OCI-LY7 (cell line): ENCODE measurements around the gene GPR21. TPM values are rescaled to one million over a fixed set of nuclear protein-coding genes. Genes with fewer than 3 reads are reported as not detected.

Source experiments
- BruUV-seq: library from RNA; stranded (reverse); fragments of 400-500 nt; replicated peaks from 2 replicates; lab custom pipeline; 2021; lab: Mats Ljungman, UMichigan
- CTCF ChIA-PET: fragments of 300-600 bp; sonication (Branson Sonifier 250); formaldehyde crosslinking; loops from one replicate; lab custom pipeline; 2022; ENCODE audit warnings: antibody characterized with exemption; ENCODE audit not compliant: unreplicated experiment; lab: Charles Lee
- POLR2A ChIA-PET: fragments of 300-600 bp; sonication (Branson Sonifier 250); formaldehyde crosslinking; loops from one replicate; lab custom pipeline; 2022; ENCODE audit warnings: antibody characterized with exemption; lab: Charles Lee
- DNase-seq: peaks from one replicate; pipeline ENCODE4 v3.0.0-alpha.2; 2015; ENCODE audit warnings: low spot score
- H2AFZ ChIP-seq: fragments of 200-600 bp; sonication (generic), shearing (Covaris generic); 2 replicates; pipeline ENCODE4 v1.6.1; 2014; ENCODE audit warnings: mild to moderate bottlenecking, antibody characterized with exemption, low read length, moderate library complexity
- H3K27ac ChIP-seq: fragments of 200-600 bp; sonication (generic); 2 replicates; pipeline ENCODE4 v1.5.1; 2014; ENCODE audit warnings: mixed run types, low read depth, mild to moderate bottlenecking, moderate library complexity, low read length, inconsistent platforms; ENCODE audit not compliant: poor library complexity, severe bottlenecking
- H3K36me3 ChIP-seq: fragments of 200-600 bp; sonication (generic); 2 replicates; pipeline ENCODE4 v1.6.1; 2014; ENCODE audit warnings: mild to moderate bottlenecking, antibody characterized with exemption, low read length, moderate library complexity, mixed read lengths; ENCODE audit not compliant: insufficient read depth
- H3K4me1 ChIP-seq: fragments of 200-600 bp; sonication (generic); 2 replicates; pipeline ENCODE4 v1.5.1; 2014; ENCODE audit warnings: mild to moderate bottlenecking, low read length; ENCODE audit not compliant: insufficient read depth, poor library complexity, severe bottlenecking
- H3K4me2 ChIP-seq: fragments of 200-600 bp; sonication (generic); 2 replicates; pipeline ENCODE4 v1.6.1; 2014; ENCODE audit warnings: mild to moderate bottlenecking, low read length
- H3K4me3 ChIP-seq: fragments of 200-600 bp; sonication (generic); 2 replicates; pipeline ENCODE4 v1.5.1; 2014; ENCODE audit warnings: mild to moderate bottlenecking, low read depth, low read length; ENCODE audit not compliant: poor library complexity, severe bottlenecking
- H3K79me2 ChIP-seq: fragments of 200-600 bp; sonication (generic); 2 replicates; pipeline ENCODE4 v1.6.1; 2016; ENCODE audit warnings: low read depth, mild to moderate bottlenecking, low read length, moderate library complexity, mixed read lengths; ENCODE audit not compliant: insufficient read depth
- H3K9me2 ChIP-seq: fragments of 200-600 bp; sonication (generic); 2 replicates; pipeline ENCODE4 v1.6.1; 2016; ENCODE audit warnings: mild to moderate bottlenecking, low read length, mixed read lengths; ENCODE audit not compliant: insufficient read depth
- H3K9me3 ChIP-seq: fragments of 200-600 bp; sonication (generic); 2 replicates; pipeline ENCODE4 v1.6.1; 2014; ENCODE audit warnings: mild to moderate bottlenecking, mixed run types, low read length, mixed read lengths
- H4K20me1 ChIP-seq: fragments of 200-600 bp; sonication (generic); 2 replicates; pipeline ENCODE4 v1.6.1; 2014; ENCODE audit warnings: mild to moderate bottlenecking, antibody characterized with exemption, low read length, moderate library complexity, mixed read lengths; ENCODE audit not compliant: insufficient read depth
- CTCF ChIP-seq: fragments of 200-600 bp; sonication (generic); conservative IDR thresholded peaks from 2 replicates; pipeline ENCODE4 v1.5.1; 2014; ENCODE audit warnings: mild to moderate bottlenecking, antibody characterized with exemption, low read length, moderate library complexity, mixed read lengths
- EZH2phosphoT487 ChIP-seq: fragments of 200-600 bp; sonication (generic); IDR thresholded peaks from 2 replicates; pipeline ENCODE4 v1.6.1; 2018; ENCODE audit warnings: low read depth, borderline replicate concordance, mild to moderate bottlenecking, mixed run types, antibody characterized with exemption, low read length, moderate library complexity, mixed read lengths
- intact Hi-C: fragments of 100-400 bp; cut with micrococcal nuclease; formaldehyde crosslinking; loops from one replicate; pipeline ENCODE4 v1.10.0; 2022; ENCODE audit not compliant: unreplicated experiment
- total RNA-seq, 2 experiments: library from RNA; depleted of rRNA in 1 of 2; stranded (reverse); fragments of >200 nt in 1 of 2; shearing (Covaris generic) in 1 of 2; gene quantifications; 2 replicates each; pipeline ENCODE4 v1.2.3, GENCODE V29; 2014 to 2022

Gene GPR21
- total RNA-seq, 2 experiments from 2014 or later = 0.25 TPM; not detected in 1

DNA sequence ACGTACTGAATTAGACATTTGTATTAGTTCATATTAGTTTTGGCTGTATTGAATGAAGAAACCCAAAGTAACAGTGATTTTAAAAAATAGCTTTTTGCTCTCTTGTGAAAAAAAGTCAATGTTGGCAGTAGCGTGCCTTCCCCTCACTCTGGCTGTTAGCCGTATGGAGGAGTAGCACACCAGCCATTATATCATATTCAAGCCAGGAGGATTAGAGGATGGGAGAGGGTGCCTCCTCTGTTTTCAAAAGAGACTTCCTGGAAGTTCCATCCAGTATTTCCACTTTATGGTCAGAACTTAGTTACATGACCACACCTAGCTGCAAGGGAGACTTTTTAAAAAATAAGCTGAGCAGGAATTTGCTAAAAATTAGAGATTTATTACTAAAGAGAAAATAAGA lies 41.2 kb downstream of the GPR21 start:
- Histone ChIP-seq H3K9me2 (no peaks in the 10 kb centered on the region), H3K36me3 (peaks cover 74% of the 10 kb centered on the region), H4K20me1 (no peaks in the 10 kb centered on the region), H3K79me2 (no peaks in the 10 kb centered on the region), H3K4me3 (no peak overlapping the region), H3K27ac (no peak overlapping the region), H3K4me2 (no peak overlapping the region), H2AFZ (no peak overlapping the region), H3K9me3 (no peaks in the 10 kb centered on the region), H3K4me1 (peaks cover 11% of the 10 kb centered on the region)
- no peak for DNase-seq
- CTCF ChIA-PET = no interaction called here
- intact Hi-C loops = no loop called here
- BruUV-seq = no TSS peak
- TF ChIP-seq CTCF = no peak
- TF ChIP-seq EZH2phosphoT487 = no peak
- POLR2A ChIA-PET = interaction anchor here (1.3 to 2.1 kb wide), 3 partner anchors 16 to 270 kb away, joined by 3 to 8 read pairs (median 6); no protein-coding TSS in a partner anchor

DNA sequence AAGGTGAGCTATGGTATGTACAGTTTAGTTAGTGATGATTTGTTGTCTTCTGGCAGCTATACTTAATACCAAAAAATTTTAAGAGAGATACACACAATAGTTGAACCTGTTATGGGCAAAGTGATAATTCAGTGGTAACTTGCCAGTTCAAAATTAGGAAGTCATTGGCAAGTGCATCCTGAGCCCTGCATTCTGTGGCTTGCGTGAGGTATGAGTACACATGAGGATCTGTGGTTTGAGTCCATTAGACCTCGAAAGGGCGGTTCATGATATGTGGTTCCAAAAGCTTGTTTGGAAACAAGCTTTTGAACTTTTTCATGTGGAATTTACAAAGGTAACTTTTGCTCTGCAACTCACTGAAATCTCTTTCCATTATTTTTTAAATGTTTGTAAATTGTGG lies 47.0 kb downstream of the GPR21 start:
- DNase-seq = no peak
- Histone ChIP-seq H3K27ac (no peak overlapping the region), H3K9me3 (no peaks in the 10 kb centered on the region), H4K20me1 (no peaks in the 10 kb centered on the region), H3K4me3 (no peak overlapping the region), H3K9me2 (no peaks in the 10 kb centered on the region), H3K4me1 (peaks cover 19% of the 10 kb centered on the region), H3K79me2 (no peaks in the 10 kb centered on the region), H3K36me3 (peaks cover 60% of the 10 kb centered on the region), H2AFZ (no peak overlapping the region), H3K4me2 (no peak overlapping the region)
- intact Hi-C loops = no loop called here
- no peak for TF ChIP-seq EZH2phosphoT487
- TF ChIP-seq CTCF = no peak
- ChIA-PET CTCF (interaction anchor here (0.6 to 1.0 kb wide), 2 partner anchors 188 to 269 kb away, joined by 3 read pairs; no protein-coding TSS in a partner anchor), POLR2A (interaction anchor here (1.5 kb wide), 1 partner anchor 13 kb away, joined by 3 read pairs; no protein-coding TSS in a partner anchor)
- no TSS peak for BruUV-seq

- intact Hi-C loops = loop anchor here (1.0 kb wide), 2 partner anchors 143 to 268 kb away; no protein-coding TSS in a partner anchor
- Histone ChIP-seq H3K9me2 (no peaks in the 10 kb centered on the region), H3K4me1 (peaks cover 29% of the 10 kb centered on the region), H3K4me2 (no peak overlapping the region), H3K36me3 (peaks cover 52% of the 10 kb centered on the region), H3K9me3 (no peaks in the 10 kb centered on the region), H3K4me3 (no peak overlapping the region), H3K79me2 (no peaks in the 10 kb centered on the region), H4K20me1 (no peaks in the 10 kb centered on the region), H2AFZ (no peak overlapping the region), H3K27ac (no peak overlapping the region)
- BruUV-seq = no TSS peak
- peak; percentile 65 for DNase-seq
- POLR2A ChIA-PET = interaction anchor here (0.8 to 1.5 kb wide), 4 partner anchors 8 to 329 kb away, joined by 3 to 4 read pairs (median 3); no protein-coding TSS in a partner anchor
- CTCF ChIA-PET = no interaction called here
- TF ChIP-seq EZH2phosphoT487 (no peak), CTCF (peak; percentile 94)
Observed at GRCh38 chr9:123081824-123082223, 48.4 kb downstream of the GPR21 start.
